Measurements from ENCODE around the gene NAXD. TPM values are rescaled to one million over a fixed set of nuclear protein-coding genes. Genes with fewer than 3 reads are reported as not detected.

The NAXD gene
- total RNA-seq, 1 experiment from 2014 or later: 32.1 TPM

DNA sequence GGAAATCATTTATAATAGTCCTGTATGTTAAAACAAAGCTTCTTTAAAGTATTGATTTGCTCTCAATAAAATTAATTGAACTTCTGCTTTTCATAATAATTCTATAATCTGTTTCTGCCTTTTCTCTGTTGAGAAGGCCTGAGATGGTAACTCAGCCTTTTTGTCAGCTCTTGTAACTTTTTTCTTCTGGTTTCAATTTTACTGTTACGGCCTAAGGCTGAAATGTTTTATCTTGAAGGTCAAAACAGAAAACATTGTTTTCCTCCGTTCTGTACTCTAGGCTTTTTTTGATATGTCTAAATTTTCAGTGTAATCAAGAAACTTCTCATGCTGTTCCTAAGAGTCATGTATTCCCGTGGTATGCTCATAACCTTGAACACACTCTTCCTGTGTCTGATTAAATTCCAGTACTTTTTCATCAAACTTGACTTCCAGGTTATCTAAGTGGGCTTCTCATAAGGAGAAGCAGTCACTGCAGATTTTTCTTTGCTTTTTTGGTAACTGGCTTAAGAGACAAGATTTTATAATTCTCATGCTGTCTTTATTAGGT, 7.6 kb upstream of the NAXD start:
- CTCF ChIA-PET: no interaction called here
- H2AFZ ChIP-seq (ENCODE audit: low read depth, low read length, poor library complexity, severe bottlenecking): no peak overlapping the region
- POLR2A ChIA-PET: no interaction called here
- BruUV-seq (replicated peaks): no TSS peak
- peaks cover 0 to 2% of the 10 kb centered on the region in 2 experiments; a peak in 1 of 4 replicates for H3K4me1 ChIP-seq (ENCODE audit: control insufficient read depth in 1 of 2, insufficient read depth in 2 of 2, low read length in 2 of 2)
- H3K79me2 ChIP-seq (ENCODE audit: insufficient read depth, low read length): no peaks in the 10 kb centered on the region
- DNase-seq (ENCODE audit: low read depth, low spot score) (no peak), ATAC-seq (no peak)
- RAD21 ChIA-PET (ENCODE audit: low non-redundant PET in 1 of 2, low total read pairs in 2 of 2, uncharacterized antibody in 2 of 2, unreplicated experiment in 2 of 2): no interaction called here
- H3K9me2 ChIP-seq (ENCODE audit: insufficient read depth): no peaks in the 10 kb centered on the region
- H3K9ac ChIP-seq (ENCODE audit: low read length): no peak overlapping the region
- H4K20me1 ChIP-seq (ENCODE audit: insufficient read depth): no peaks in the 10 kb centered on the region
- intact Hi-C loops (cut with micrococcal nuclease): no loop called here
- no peak overlapping the region for H3K4me3 ChIP-seq (replicated peaks in 1 of 2; ENCODE audit: low read depth in 1 of 2, low read length in 2 of 2)
- H3K4me2 ChIP-seq (ENCODE audit: low read length): no peak overlapping the region
- no peaks in the 10 kb centered on the region for H3K27me3 ChIP-seq (ENCODE audit: insufficient read depth, low read length)
- H3K36me3 ChIP-seq (ENCODE audit: control insufficient read depth in 1 of 2, insufficient read depth in 2 of 2, low read length in 2 of 2): no peaks in the 10 kb centered on the region
- TF ChIP-seq ELF1 (IDR thresholded peaks at IDR 0.05; ENCODE audit: borderline replicate concordance, low read depth) (no peak), RAD21 (IDR thresholded peaks at IDR 0.05; ENCODE audit: low read depth) (no peak), JUND (IDR thresholded peaks at IDR 0.05) (no peak), YY1 (IDR thresholded peaks at IDR 0.05; ENCODE audit: extremely low read depth, insufficient replicate concordance, low read depth, low read length) (no peak), EGR1 (IDR thresholded peaks at IDR 0.05; ENCODE audit: low read depth) (no peak), EZH2phosphoT487 (IDR thresholded peaks at IDR 0.05; ENCODE audit: borderline replicate concordance) (no peak), POLR2A (IDR thresholded peaks at IDR 0.05; ENCODE audit: borderline replicate concordance, extremely low read depth, insufficient read depth, insufficient read length) (no peak), SIN3A (IDR thresholded peaks at IDR 0.05; ENCODE audit: low read depth) (no peak), ZFX (IDR thresholded peaks at IDR 0.05) (no peak), CEBPB (IDR thresholded peaks at IDR 0.05; ENCODE audit: low read depth) (no peak)
- TF ChIP-seq, protein P1, sequence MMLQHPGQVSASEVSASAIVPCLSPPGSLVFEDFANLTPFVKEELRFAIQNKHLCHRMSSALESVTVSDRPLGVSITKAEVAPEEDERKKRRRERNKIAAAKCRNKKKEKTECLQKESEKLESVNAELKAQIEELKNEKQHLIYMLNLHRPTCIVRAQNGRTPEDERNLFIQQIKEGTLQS (IDR thresholded peaks at IDR 0.05): no peak
- TF ChIP-seq, protein P2, sequence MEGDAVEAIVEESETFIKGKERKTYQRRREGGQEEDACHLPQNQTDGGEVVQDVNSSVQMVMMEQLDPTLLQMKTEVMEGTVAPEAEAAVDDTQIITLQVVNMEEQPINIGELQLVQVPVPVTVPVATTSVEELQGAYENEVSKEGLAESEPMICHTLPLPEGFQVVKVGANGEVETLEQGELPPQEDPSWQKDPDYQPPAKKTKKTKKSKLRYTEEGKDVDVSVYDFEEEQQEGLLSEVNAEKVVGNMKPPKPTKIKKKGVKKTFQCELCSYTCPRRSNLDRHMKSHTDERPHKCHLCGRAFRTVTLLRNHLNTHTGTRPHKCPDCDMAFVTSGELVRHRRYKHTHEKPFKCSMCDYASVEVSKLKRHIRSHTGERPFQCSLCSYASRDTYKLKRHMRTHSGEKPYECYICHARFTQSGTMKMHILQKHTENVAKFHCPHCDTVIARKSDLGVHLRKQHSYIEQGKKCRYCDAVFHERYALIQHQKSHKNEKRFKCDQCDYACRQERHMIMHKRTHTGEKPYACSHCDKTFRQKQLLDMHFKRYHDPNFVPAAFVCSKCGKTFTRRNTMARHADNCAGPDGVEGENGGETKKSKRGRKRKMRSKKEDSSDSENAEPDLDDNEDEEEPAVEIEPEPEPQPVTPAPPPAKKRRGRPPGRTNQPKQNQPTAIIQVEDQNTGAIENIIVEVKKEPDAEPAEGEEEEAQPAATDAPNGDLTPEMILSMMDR (IDR thresholded peaks at IDR 0.05 in 2 of 3, conservative IDR thresholded peaks at IDR 0.05 in 1 of 3; ENCODE audit: borderline replicate concordance in 1 of 3, insufficient read depth in 1 of 3, low read depth in 2 of 3, low read length in 2 of 3): no peak
- TF ChIP-seq, protein P3, sequence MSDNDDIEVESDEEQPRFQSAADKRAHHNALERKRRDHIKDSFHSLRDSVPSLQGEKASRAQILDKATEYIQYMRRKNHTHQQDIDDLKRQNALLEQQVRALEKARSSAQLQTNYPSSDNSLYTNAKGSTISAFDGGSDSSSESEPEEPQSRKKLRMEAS (IDR thresholded peaks at IDR 0.05): no peak
- no peaks in the 10 kb centered on the region for H3K9me3 ChIP-seq (ENCODE audit: control insufficient read depth in 1 of 2, insufficient read depth in 1 of 2, low read depth in 1 of 2, low read length in 2 of 2)
- no peak overlapping the region for H3K27ac ChIP-seq (ENCODE audit: low read depth, low read length)

All from HCT116 (cell line).